CD4-positive, CD25-positive, alpha-beta regulatory T cell (primary cell): ENCODE results near the gene FOXN3. TPM values are rescaled to one million over a fixed set of nuclear protein-coding genes. Genes with fewer than 3 reads are reported as not detected.

Experiments
- ATAC-seq, 2 donors: fragments of 150-1000 bp; cut with Tn5 transposase; one replicate each; pipeline ENCODE4 v1.10.0; 2021; ENCODE audit warnings: low read depth in 2 of 2, moderate number of reproducible peaks in 2 of 2, moderate library complexity in 1 of 2
- DNase-seq, 3 donors: peaks; one replicate each; pipeline versions ENCODE4 v3.0.0 to v3.0.0-alpha.2; 2012 to 2022; ENCODE audit warnings: mixed read lengths in 1 of 3
- H3K27ac ChIP-seq: one replicate; pipeline ENCODE4 v1.7.0; 2013; ENCODE audit warnings: mild to moderate bottlenecking, low read length; ENCODE audit not compliant: insufficient read depth, poor library complexity, severe bottlenecking
- H3K27me3 ChIP-seq: one replicate; pipeline ENCODE4 v1.7.0; 2013; ENCODE audit warnings: low read length; ENCODE audit not compliant: control insufficient read depth, insufficient read depth
- H3K36me3 ChIP-seq: one replicate; pipeline ENCODE4 v1.7.0; 2013; ENCODE audit warnings: mild to moderate bottlenecking, low read length, moderate library complexity; ENCODE audit not compliant: control insufficient read depth, insufficient read depth
- H3K4me1 ChIP-seq: 2 replicates; pipeline ENCODE4 v1.7.0; 2013; ENCODE audit warnings: mild to moderate bottlenecking, low read length; ENCODE audit not compliant: insufficient read depth, control insufficient read depth, poor library complexity, severe bottlenecking
- H3K4me3 ChIP-seq: one replicate; pipeline ENCODE4 v1.7.0; 2013; ENCODE audit warnings: low read depth, mild to moderate bottlenecking, low read length, moderate library complexity
- H3K9me3 ChIP-seq, 2 experiments: 1 replicate in 1 of 2; 2 replicates in 1 of 2; pipeline ENCODE4 v1.7.0; 2013; ENCODE audit warnings: low read length in 2 of 2, mild to moderate bottlenecking in 1 of 2, moderate library complexity in 1 of 2; ENCODE audit not compliant: control insufficient read depth in 2 of 2
- H3K27ac Mint-ChIP-seq, 3 donors: one replicate each; pipeline ENCODE4 v1.8.0; 2020 to 2022; ENCODE audit warnings: mild to moderate bottlenecking in 3 of 3, mixed read lengths in 3 of 3, moderate library complexity in 2 of 3
- H3K27me3 Mint-ChIP-seq: one replicate; pipeline ENCODE4 v1.8.0; 2022; ENCODE audit warnings: mild to moderate bottlenecking, mixed read lengths
- H3K36me3 Mint-ChIP-seq: one replicate; pipeline ENCODE4 v1.8.0; 2020; ENCODE audit warnings: mixed read lengths
- H3K4me1 Mint-ChIP-seq, 4 donors: one replicate each; pipeline ENCODE4 v1.8.0; 2020 to 2022; ENCODE audit warnings: mixed read lengths in 4 of 4, mild to moderate bottlenecking in 1 of 4
- H3K4me3 Mint-ChIP-seq, 4 donors: one replicate each; pipeline ENCODE4 v1.8.0; 2020 to 2022; ENCODE audit warnings: mild to moderate bottlenecking in 4 of 4, mixed read lengths in 4 of 4, moderate library complexity in 3 of 4
- H3K9me3 Mint-ChIP-seq, 7 donors: one replicate each; pipeline ENCODE4 v1.8.0; 2020 to 2022; ENCODE audit warnings: mixed read lengths in 7 of 7, mild to moderate bottlenecking in 3 of 7, moderate library complexity in 2 of 7
- polyA plus RNA-seq, 4 donors: library from polyadenylated mRNA; unstranded; fragments of 300-500 nt; fragmentation: Illumina TruSeq; gene quantifications; one replicate each; pipeline ENCODE4 v1.2.3, GENCODE V29; 2021
- total RNA-seq: library from RNA; stranded (reverse); gene quantifications from one replicate; pipeline ENCODE4 v1.2.3, GENCODE V29; 2022

FOXN3 gene
- total and polyA plus RNA-seq, 5 donors from 2014 or later, result 108 to 203 (median 111) TPM

DNA sequence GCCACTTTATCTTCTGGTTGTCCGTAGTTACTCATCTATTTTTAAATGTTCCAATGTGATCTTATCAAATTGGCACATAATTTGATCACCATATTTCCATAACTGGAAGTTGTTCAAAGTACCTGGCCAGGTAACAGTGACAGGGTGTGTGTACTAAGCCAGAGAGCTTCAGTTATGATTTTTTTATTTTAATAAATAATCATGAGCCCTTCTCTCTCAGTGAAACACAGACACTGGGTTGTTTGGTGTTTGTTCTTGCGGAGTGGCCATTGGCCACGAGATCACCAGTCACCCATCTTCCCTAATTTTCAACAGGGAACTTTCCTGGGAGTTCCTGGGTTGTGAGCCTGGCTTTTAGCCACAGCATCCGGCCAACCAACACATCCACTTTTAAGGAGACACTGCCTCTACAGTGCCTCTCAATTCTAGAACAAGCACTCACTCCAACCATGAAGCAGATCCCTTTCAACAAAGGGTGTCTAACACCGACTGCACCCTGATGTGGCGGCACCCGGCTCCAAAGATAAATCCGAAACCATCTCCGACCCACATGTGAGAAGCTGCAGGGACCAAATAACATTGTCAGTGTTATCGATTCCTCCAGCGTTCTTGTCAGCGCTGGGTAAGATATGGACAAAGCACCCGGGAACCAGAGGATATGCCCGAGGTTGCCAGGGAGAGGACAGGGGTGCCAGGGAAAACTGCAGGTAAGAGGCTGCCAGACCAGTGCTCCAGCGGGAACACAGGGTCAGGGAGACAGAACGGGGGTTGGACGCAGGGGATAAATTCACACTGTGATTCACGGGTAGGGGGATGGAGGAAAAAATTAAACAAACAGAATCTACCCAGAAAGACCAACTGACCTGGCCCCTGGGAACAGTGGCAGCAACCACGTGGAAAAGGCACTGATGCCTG lies 49.9 kb downstream of the FOXN3 start:
- Histone ChIP-seq H3K27me3 (no peaks in the 10 kb centered on the region), H3K27ac (no peak overlapping the region), H3K4me3 (no peak overlapping the region), H3K36me3 (no peaks in the 10 kb centered on the region), H3K9me3 (no peaks in the 10 kb centered on the region), H3K4me1 (peaks cover 25% of the 10 kb centered on the region)
- DNase-seq (no peak), ATAC-seq (no peak)
- Mint-ChIP-seq H3K4me1 (peaks cover 31 to 86% (median 56%) of the 10 kb centered on the region in 4 donors), H3K4me3 (peak overlapping the region in 2 of 4 donors; percentile 30 to 59), H3K9me3 (peaks cover 0 to 3% (median 0%) of the 10 kb centered on the region in 7 donors), H3K27me3 (no peaks in the 10 kb centered on the region), H3K36me3 (peaks cover 7% of the 10 kb centered on the region), H3K27ac (peak overlapping the region; percentile 75 to 92 (median 80))

DNA sequence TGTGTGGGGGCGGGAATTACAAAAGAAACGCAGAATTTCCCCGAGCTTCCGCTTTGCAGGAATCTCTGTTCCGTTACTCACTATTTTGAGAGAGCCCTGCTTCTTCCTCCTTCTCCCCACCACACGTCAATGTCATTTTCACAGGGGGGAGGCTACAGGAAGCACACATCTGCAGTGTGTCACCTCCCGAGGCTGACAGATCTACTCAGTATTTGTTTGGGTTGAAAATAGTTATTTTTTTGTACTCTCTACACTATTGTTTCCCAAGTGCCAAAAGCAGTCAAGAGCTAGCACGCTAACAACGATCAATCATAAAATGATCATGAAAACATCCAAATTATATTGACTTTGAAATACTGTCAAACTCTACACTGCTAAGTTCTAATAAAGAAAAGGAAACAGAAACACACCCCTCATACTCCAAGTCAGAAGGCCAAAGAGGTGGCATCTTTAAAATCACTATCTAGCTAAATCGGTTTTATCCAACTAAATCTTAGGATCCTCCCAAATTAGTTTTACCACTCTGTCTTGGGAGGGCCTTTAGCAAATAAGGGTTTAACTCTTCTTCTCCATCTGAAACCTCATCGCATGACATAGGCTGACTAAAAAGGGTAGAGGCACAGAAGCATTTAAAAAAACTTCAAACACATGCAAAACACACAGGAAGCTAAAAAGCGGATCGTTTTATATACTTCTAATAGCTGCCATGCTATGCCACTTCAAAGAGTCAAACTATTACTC lies 51.8 kb downstream of the FOXN3 start:
- Mint-ChIP-seq H3K4me3 (peak overlapping the region; percentile 61 to 90 (median 82)), H3K4me1 (peaks cover 25 to 72% (median 44%) of the 10 kb centered on the region in 4 donors), H3K9me3 (peaks cover 0 to 2% (median 0%) of the 10 kb centered on the region in 7 donors), H3K27me3 (no peaks in the 10 kb centered on the region), H3K36me3 (no peaks in the 10 kb centered on the region), H3K27ac (peak overlapping the region; percentile 85 to 95 (median 92))
- ATAC-seq, result peak; percentile 88 to 93
- peaks cover 25% of the 10 kb centered on the region for H3K4me1 ChIP-seq
- DNase-seq, result peak; percentile 29 to 80 (median 67)
- no peaks in the 10 kb centered on the region for H3K36me3 ChIP-seq
- peak overlapping the region; percentile 77 for H3K4me3 ChIP-seq
- no peaks in the 10 kb centered on the region for H3K9me3 ChIP-seq
- H3K27me3 ChIP-seq, result no peaks in the 10 kb centered on the region
- H3K27ac ChIP-seq, result peak overlapping the region; percentile 81

DNA sequence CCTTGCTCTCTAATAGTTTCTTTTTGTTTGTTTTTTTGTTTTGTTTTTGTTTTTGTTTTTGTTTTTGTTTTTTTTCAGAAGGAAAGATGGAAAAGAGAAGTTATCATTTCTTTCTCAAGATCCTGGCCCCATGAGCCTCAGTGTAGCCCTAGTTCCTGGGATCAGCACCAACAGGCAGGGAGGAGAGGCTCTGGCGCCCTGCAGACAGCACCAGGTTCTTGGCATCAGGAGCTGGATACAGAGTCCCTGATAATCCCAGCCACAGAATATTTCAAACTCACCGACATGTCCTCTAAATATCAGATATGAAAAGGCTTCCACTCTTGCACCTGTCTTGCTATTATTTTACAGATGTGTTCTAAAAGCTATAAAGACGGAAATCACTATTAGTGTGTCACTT lies 52.7 kb downstream of the FOXN3 start:
- H3K4me1 Mint-ChIP-seq, result peaks cover 25 to 71% (median 48%) of the 10 kb centered on the region in 4 donors

DNA sequence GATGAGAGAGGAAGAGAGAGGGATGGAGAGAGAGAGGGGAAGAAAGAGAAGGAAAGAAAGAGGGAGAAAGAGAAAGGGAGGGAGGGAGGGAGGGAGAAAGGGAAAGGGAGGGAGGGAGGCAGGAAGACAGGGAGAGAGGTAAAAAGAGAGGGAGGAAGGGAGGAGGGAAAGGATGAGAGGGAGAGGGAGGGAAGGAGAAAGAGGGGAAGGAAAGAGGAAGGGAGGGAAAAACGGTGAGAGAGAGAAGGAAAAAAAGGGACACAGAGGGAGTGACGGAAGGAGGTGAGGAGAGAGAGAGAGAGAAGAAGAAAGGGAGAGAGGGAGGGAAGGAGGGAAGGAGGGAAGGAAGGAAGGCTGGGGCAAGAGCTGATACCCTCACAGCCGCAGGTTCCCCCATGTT lies 56.8 kb downstream of the FOXN3 start:
- Mint-ChIP-seq H3K4me3 (peak overlapping the region in 1 of 4 donors; percentile 47), H3K9me3 (peaks cover 0 to 1% (median 0%) of the 10 kb centered on the region in 7 donors), H3K27me3 (no peaks in the 10 kb centered on the region), H3K36me3 (no peaks in the 10 kb centered on the region), H3K4me1 (peaks cover 28 to 70% (median 46%) of the 10 kb centered on the region in 4 donors), H3K27ac (peak overlapping the region in 2 of 3 donors; percentile 13 to 20)
- no peak for DNase-seq
- no peaks in the 10 kb centered on the region for H3K27me3 ChIP-seq
- H3K4me3 ChIP-seq, result no peak overlapping the region
- no peaks in the 10 kb centered on the region for H3K9me3 ChIP-seq
- H3K27ac ChIP-seq, result no peak overlapping the region
- H3K4me1 ChIP-seq, result peaks cover 10% of the 10 kb centered on the region
- ATAC-seq, result no peak
- peaks cover 3% of the 10 kb centered on the region for H3K36me3 ChIP-seq

More for the DNA sequence above, 52.7 kb downstream of the FOXN3 start:
- H3K36me3 Mint-ChIP-seq, result no peaks in the 10 kb centered on the region
- H3K27ac ChIP-seq, result peak overlapping the region; percentile 81
- peak overlapping the region; percentile 76 to 95 (median 92) for H3K27ac Mint-ChIP-seq
- DNase-seq, result no peak
- peaks cover 0 to 1% (median 0%) of the 10 kb centered on the region in 7 donors for H3K9me3 Mint-ChIP-seq
- peak overlapping the region; percentile 77 for H3K4me3 ChIP-seq
- no peaks in the 10 kb centered on the region for H3K36me3 ChIP-seq
- H3K9me3 ChIP-seq, result no peaks in the 10 kb centered on the region
- H3K4me1 ChIP-seq, result peaks cover 25% of the 10 kb centered on the region
- H3K27me3 ChIP-seq, result no peaks in the 10 kb centered on the region
- no peaks in the 10 kb centered on the region for H3K27me3 Mint-ChIP-seq
- peak overlapping the region; percentile 61 to 90 (median 82) for H3K4me3 Mint-ChIP-seq
- ATAC-seq, result no peak

DNA sequence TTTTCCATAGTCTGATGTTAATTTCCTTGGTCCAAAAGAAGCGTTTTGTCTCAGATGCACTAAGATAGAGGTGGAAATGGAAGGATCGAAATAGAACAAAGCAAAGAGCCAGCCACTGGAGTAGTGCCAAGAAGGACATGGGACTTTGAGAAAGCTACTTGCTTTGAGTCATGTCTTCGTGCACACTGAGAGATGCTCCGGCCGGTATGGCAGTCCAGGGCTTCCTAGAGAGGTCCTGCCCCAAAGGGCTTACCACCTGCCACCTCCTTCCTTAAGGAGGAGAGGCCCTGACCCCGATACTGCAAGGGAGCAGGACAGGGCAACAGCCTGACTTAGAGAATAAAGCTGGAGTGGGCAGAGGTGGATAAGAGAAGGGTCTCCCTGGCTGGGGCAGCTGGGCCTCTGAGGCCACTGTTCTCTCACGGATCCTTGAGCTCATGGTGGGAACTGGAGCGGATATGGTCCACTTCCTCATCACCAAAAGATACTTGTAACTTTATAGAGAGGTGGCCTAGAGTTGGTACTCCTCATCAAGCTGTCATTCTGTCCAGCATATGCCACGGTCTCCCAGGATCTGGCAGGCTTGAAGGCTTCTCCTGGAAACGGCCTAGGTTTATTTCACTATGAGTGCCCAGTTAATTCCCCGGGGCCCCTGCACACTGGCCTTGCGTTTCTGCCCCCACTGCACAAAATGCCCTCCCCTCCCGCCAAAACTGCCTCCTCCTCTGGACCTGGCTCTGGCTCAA lies 57.4 kb downstream of the FOXN3 start:
- peak overlapping the region in 2 of 4 donors; percentile 29 to 47 for H3K4me3 Mint-ChIP-seq
- H3K4me1 Mint-ChIP-seq, result peaks cover 24 to 64% (median 41%) of the 10 kb centered on the region in 4 donors
- no peaks in the 10 kb centered on the region for H3K27me3 Mint-ChIP-seq
- no peak for ATAC-seq
- H3K36me3 Mint-ChIP-seq, result no peaks in the 10 kb centered on the region
- H3K4me3 ChIP-seq, result no peak overlapping the region
- H3K9me3 Mint-ChIP-seq, result peaks cover 0 to 1% (median 0%) of the 10 kb centered on the region in 7 donors
- H3K36me3 ChIP-seq, result peaks cover 3% of the 10 kb centered on the region
- no peak overlapping the region for H3K27ac ChIP-seq
- H3K27me3 ChIP-seq, result no peaks in the 10 kb centered on the region
- H3K4me1 ChIP-seq, result peaks cover 5% of the 10 kb centered on the region
- H3K27ac Mint-ChIP-seq, result peak overlapping the region in 2 of 3 donors; percentile 13 to 66
- no peaks in the 10 kb centered on the region for H3K9me3 ChIP-seq
- DNase-seq, result no peak

DNA sequence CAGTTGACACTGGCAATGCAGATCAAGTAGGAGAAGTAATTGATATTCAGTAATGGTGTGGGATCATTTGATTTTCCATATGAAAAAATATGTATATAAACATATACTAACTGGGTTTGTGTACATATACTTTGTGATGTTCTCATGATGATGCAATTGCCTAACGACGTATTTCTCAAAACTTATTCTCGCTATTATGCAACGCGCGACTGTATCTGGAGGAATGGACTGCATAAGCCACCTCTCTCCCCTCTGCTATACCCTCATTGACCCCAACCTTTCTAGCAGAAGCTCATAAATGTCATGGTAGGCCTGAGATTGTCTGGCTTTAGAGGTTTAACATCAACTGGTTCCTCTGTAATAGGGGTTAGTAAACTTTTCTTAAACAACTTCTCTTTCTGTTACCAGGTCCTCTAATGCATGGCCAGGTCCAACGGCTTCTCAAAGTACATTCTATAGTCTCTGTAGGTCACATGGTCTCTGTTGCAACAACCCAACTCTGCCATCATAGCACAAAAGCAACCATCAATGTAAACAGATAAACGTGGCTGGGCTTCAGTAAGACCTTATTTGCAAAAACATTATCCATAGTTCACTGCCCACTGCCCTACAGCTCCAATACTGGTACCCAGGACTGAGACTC lies 59.3 kb downstream of the FOXN3 start:
- Histone ChIP-seq H3K9me3 (no peaks in the 10 kb centered on the region), H3K4me1 (peaks cover 2% of the 10 kb centered on the region), H3K27me3 (no peaks in the 10 kb centered on the region), H3K4me3 (no peak overlapping the region), H3K36me3 (peaks cover 3% of the 10 kb centered on the region), H3K27ac (no peak overlapping the region)
- Mint-ChIP-seq H3K9me3 (no peaks in the 10 kb centered on the region), H3K4me3 (no peak overlapping the region), H3K27me3 (no peaks in the 10 kb centered on the region), H3K36me3 (no peaks in the 10 kb centered on the region), H3K27ac (peak overlapping the region in 2 of 3 donors; percentile 72 to 83), H3K4me1 (peaks cover 20 to 57% (median 35%) of the 10 kb centered on the region in 4 donors)
- ATAC-seq (no peak), DNase-seq (no peak)

DNA sequence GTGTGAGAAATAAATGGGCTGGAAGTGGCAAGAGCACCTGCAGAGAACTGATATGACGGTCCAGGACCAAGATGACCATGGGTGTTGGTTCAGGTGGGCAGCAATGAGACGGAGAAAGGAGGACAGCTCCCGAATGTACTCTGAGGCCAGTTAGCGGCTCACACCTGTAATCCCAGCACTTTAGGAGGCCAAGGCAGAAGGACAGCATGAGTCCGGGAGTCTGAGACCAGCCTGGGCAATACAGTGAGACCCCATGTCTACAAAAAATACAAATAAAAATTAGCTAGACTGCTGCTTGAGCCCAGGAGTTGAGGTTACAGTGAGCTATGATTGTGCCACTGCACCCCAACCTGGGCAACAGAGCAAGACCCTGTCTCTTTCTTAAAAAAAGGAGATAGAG lies 60.1 kb downstream of the FOXN3 start:
- Histone ChIP-seq H3K4me1 (peaks cover 9% of the 10 kb centered on the region), H3K27ac (no peak overlapping the region), H3K4me3 (no peak overlapping the region), H3K36me3 (peaks cover 3% of the 10 kb centered on the region), H3K27me3 (no peaks in the 10 kb centered on the region), H3K9me3 (no peaks in the 10 kb centered on the region)
- no peak for ATAC-seq
- peaks cover 25 to 64% (median 40%) of the 10 kb centered on the region in 4 donors for H3K4me1 Mint-ChIP-seq
- no peaks in the 10 kb centered on the region for H3K36me3 Mint-ChIP-seq
- peak overlapping the region; percentile 0 to 72 (median 7) for H3K27ac Mint-ChIP-seq
- H3K27me3 Mint-ChIP-seq, result no peaks in the 10 kb centered on the region
- H3K4me3 Mint-ChIP-seq, result peak overlapping the region in 1 of 4 donors; percentile 54
- no peaks in the 10 kb centered on the region for H3K9me3 Mint-ChIP-seq
- no peak for DNase-seq
